IMR-90 (cell line): ENCODE results near the gene MAML2.

Experiments
- BHLHE40 ChIP-seq: fragments of 150-350 bp; IDR thresholded peaks from 2 replicates; pipeline ENCODE4 v1.6.1; 2016; ENCODE audit warnings: mild to moderate bottlenecking, low read depth, low read length
- CEBPB ChIP-seq: IDR thresholded peaks from 2 replicates; pipeline ENCODE4 v1.6.1; 2012; ENCODE audit warnings: low read depth, low read length, improper control_type of control experiment
- CTCF ChIP-seq: conservative IDR thresholded peaks from 2 replicates; pipeline ENCODE4 v1.5.1; 2012; ENCODE audit warnings: mild to moderate bottlenecking, low read depth, low read length, improper control_type of control experiment
- FOS ChIP-seq: fragments of 150-350 bp; IDR thresholded peaks from 2 replicates; pipeline ENCODE4 v1.6.1; 2016; ENCODE audit warnings: low read depth, low read length
- MAZ ChIP-seq: IDR thresholded peaks from 2 replicates; pipeline ENCODE4 v1.6.1; 2012; ENCODE audit warnings: low read depth, mild to moderate bottlenecking, low read length, improper control_type of control experiment, moderate library complexity, borderline replicate concordance
- MXI1 ChIP-seq: IDR thresholded peaks from 2 replicates; pipeline ENCODE4 v1.6.1; 2012; ENCODE audit warnings: low read depth, mild to moderate bottlenecking, low read length, moderate library complexity, borderline replicate concordance
- NFE2L2 ChIP-seq: fragments of 150-350 bp; IDR thresholded peaks from 2 replicates; pipeline ENCODE4 v1.6.1; 2016; ENCODE audit warnings: low read depth, mild to moderate bottlenecking, low read length
- POLR2A ChIP-seq: IDR thresholded peaks from 2 replicates; pipeline ENCODE4 v1.6.1; 2012; ENCODE audit warnings: mild to moderate bottlenecking, low read depth, low read length
- RAD21 ChIP-seq: IDR thresholded peaks from 2 replicates; pipeline ENCODE4 v1.6.1; 2012; ENCODE audit warnings: low read length, improper control_type of control experiment

- TF ChIP-seq CTCF: no peak
- TF ChIP-seq POLR2A: no peak
- TF ChIP-seq MXI1: peak; percentile 69; the same call in 1 of the 2 replicates
- TF ChIP-seq CEBPB: peak; percentile 88
- peak; percentile 33; the same call in 1 of the 2 replicates for TF ChIP-seq MAZ
- TF ChIP-seq BHLHE40: peak; percentile 96
- TF ChIP-seq FOS: no peak
- TF ChIP-seq NFE2L2: no peak
- no peak for TF ChIP-seq RAD21
These were observed 99.9 kb downstream of the MAML2 start for GRCh38 chr11:96242971-96243647.
